Immature natural killer cell (primary cell): Measurements from ENCODE around the gene SRRM1. TPM values are rescaled to one million over a fixed set of nuclear protein-coding genes. Genes with fewer than 3 reads are reported as not detected.
"Not testable (repeated sequence)": the region's sequence is repeated elsewhere in the genome, so short reads cannot be mapped to it uniquely, and the experiment has no call there.

Experiments used
- DNase-seq, 3 donors: peaks; one replicate each; pipeline ENCODE4 v3.0.0; 2022; ENCODE audit warnings: mixed read lengths in 1 of 3
- H3K27ac Mint-ChIP-seq, 6 donors: one replicate each; pipeline ENCODE4 v1.8.0; 2020; ENCODE audit warnings: mixed read lengths in 6 of 6, mild to moderate bottlenecking in 5 of 6, inconsistent platforms in 4 of 6, moderate library complexity in 3 of 6
- H3K27me3 Mint-ChIP-seq, 3 donors: one replicate each; pipeline ENCODE4 v1.8.0; 2020 to 2021; ENCODE audit warnings: low read depth in 3 of 3, mild to moderate bottlenecking in 3 of 3, mixed read lengths in 3 of 3, moderate library complexity in 3 of 3, inconsistent platforms in 1 of 3
- H3K36me3 Mint-ChIP-seq, 3 donors: one replicate each; pipeline ENCODE4 v1.8.0; 2020; ENCODE audit warnings: mixed read lengths in 3 of 3, inconsistent platforms in 2 of 3, mild to moderate bottlenecking in 2 of 3
- H3K4me1 Mint-ChIP-seq, 2 donors: one replicate each; pipeline ENCODE4 v1.8.0; 2020; ENCODE audit warnings: inconsistent platforms in 2 of 2, mild to moderate bottlenecking in 2 of 2, mixed read lengths in 2 of 2, moderate library complexity in 1 of 2
- H3K4me3 Mint-ChIP-seq, 5 donors: one replicate each; pipeline ENCODE4 v1.8.0; 2020; ENCODE audit warnings: mild to moderate bottlenecking in 5 of 5, mixed read lengths in 5 of 5, inconsistent platforms in 3 of 5, moderate library complexity in 3 of 5
- H3K9me3 Mint-ChIP-seq, 6 donors: one replicate each; pipeline ENCODE4 v1.8.0; 2020; ENCODE audit warnings: mild to moderate bottlenecking in 6 of 6, mixed read lengths in 6 of 6, inconsistent platforms in 4 of 6, moderate library complexity in 3 of 6
- polyA plus RNA-seq, 3 donors: library from polyadenylated mRNA; unstranded; fragments of 300-500 nt; fragmentation: Illumina TruSeq; gene quantifications; one replicate each; pipeline ENCODE4 v1.2.3, GENCODE V29; 2021

SRRM1 gene
- polyA plus RNA-seq, 3 donors from 2014 or later = 41.4 to 266 (median 103) TPM

GRCh38 chr1:24659166-24659904 is 16.2 kb downstream of the SRRM1 start:
- peaks cover 22 to 53% (median 35%) of the 10 kb centered on the region in 3 donors for H3K36me3 Mint-ChIP-seq
- H3K27me3 Mint-ChIP-seq = peaks cover 0 to 2% (median 0%) of the 10 kb centered on the region in 3 donors
- DNase-seq = no peak
- H3K9me3 Mint-ChIP-seq = no peaks in the 10 kb centered on the region
- H3K4me3 Mint-ChIP-seq = no peak overlapping the region
- H3K27ac Mint-ChIP-seq = peak overlapping the region in 2 of 6 donors; percentile 3 to 58
- H3K4me1 Mint-ChIP-seq = peaks cover 8 to 42% of the 10 kb centered on the region in 2 donors

GRCh38 chr1:24659993-24660665 is 17.0 kb downstream of the SRRM1 start:
- no peak overlapping the region for H3K4me3 Mint-ChIP-seq
- H3K4me1 Mint-ChIP-seq = peaks cover 8 to 39% of the 10 kb centered on the region in 2 donors
- peaks cover 0 to 2% (median 0%) of the 10 kb centered on the region in 3 donors for H3K27me3 Mint-ChIP-seq
- peaks cover 24 to 48% (median 34%) of the 10 kb centered on the region in 3 donors for H3K36me3 Mint-ChIP-seq
- no peaks in the 10 kb centered on the region for H3K9me3 Mint-ChIP-seq
- DNase-seq = no peak
- H3K27ac Mint-ChIP-seq = peak overlapping the region in 4 of 6 donors; percentile 3 to 58 (median 16)

- Mint-ChIP-seq H3K9me3 (no peaks in the 10 kb centered on the region), H3K4me1 (peaks cover 3 to 5% of the 10 kb centered on the region in 2 donors), H3K27ac (no peak overlapping the region), H3K36me3 (peaks cover 34 to 44% (median 41%) of the 10 kb centered on the region in 3 donors), H3K27me3 (peaks cover 0 to 2% (median 0%) of the 10 kb centered on the region in 3 donors), H3K4me3 (no peak overlapping the region)
- DNase-seq = no peak
Observed at GRCh38 chr1:24664507-24665033, 21.5 kb downstream of the SRRM1 start.

GRCh38 chr1:24666794-24667193 is 23.7 kb downstream of the SRRM1 start:
- DNase-seq = no peak
- Mint-ChIP-seq H3K27me3 (peaks cover 0 to 2% (median 0%) of the 10 kb centered on the region in 3 donors), H3K4me1 (peaks cover 8 to 19% of the 10 kb centered on the region in 2 donors), H3K27ac (no peak overlapping the region), H3K4me3 (no peak overlapping the region), H3K9me3 (no peaks in the 10 kb centered on the region), H3K36me3 (peaks cover 44 to 55% (median 55%) of the 10 kb centered on the region in 3 donors)

- Mint-ChIP-seq H3K4me1 (peaks cover 13 to 33% of the 10 kb centered on the region in 2 donors), H3K36me3 (peaks cover 40 to 62% (median 54%) of the 10 kb centered on the region in 3 donors), H3K4me3 (peak overlapping the region in 3 of 5 donors; percentile 15 to 34 (median 18)), H3K27ac (peak overlapping the region in 5 of 6 donors; percentile 6 to 46 (median 29))
- not testable (repeated sequence) for H3K27me3 Mint-ChIP-seq, DNase-seq, H3K9me3 Mint-ChIP-seq
Observed at GRCh38 chr1:24671372-24671771, 28.3 kb downstream of the SRRM1 start.

- Mint-ChIP-seq H3K27ac (peak overlapping the region; percentile 16 to 70 (median 40)), H3K4me1 (peaks cover 13 to 33% of the 10 kb centered on the region in 2 donors), H3K36me3 (peaks cover 31 to 59% (median 47%) of the 10 kb centered on the region in 3 donors)
- not testable (repeated sequence) for H3K9me3 Mint-ChIP-seq, H3K27me3 Mint-ChIP-seq, DNase-seq, H3K4me3 Mint-ChIP-seq
Observed at GRCh38 chr1:24672686-24673085, 29.6 kb downstream of the SRRM1 start.

GRCh38 chr1:24673341-24673740 is 30.2 kb downstream of the SRRM1 start:
- H3K4me3 Mint-ChIP-seq = no peak overlapping the region
- peaks cover 31 to 56% (median 44%) of the 10 kb centered on the region in 3 donors for H3K36me3 Mint-ChIP-seq
- no peak for DNase-seq
- no peaks in the 10 kb centered on the region for H3K9me3 Mint-ChIP-seq
- peak overlapping the region in 1 of 6 donors; percentile 20 for H3K27ac Mint-ChIP-seq
- H3K4me1 Mint-ChIP-seq = peaks cover 13 to 33% of the 10 kb centered on the region in 2 donors
- no peaks in the 10 kb centered on the region for H3K27me3 Mint-ChIP-seq

- DNase-seq, H3K4me1 Mint-ChIP-seq, H3K27me3 Mint-ChIP-seq, H3K9me3 Mint-ChIP-seq, H3K4me3 Mint-ChIP-seq, H3K27ac Mint-ChIP-seq: not testable (repeated sequence)
- H3K36me3 Mint-ChIP-seq = peaks cover 5 to 15% (median 7%) of the 10 kb centered on the region in 3 donors
Observed at GRCh38 chr1:24678421-24678820, 35.3 kb downstream of the SRRM1 start.

GRCh38 chr1:24679725-24680124 is 36.6 kb downstream of the SRRM1 start:
- Mint-ChIP-seq H3K27ac (no peak overlapping the region), H3K4me3 (no peak overlapping the region), H3K9me3 (no peaks in the 10 kb centered on the region), H3K27me3 (no peaks in the 10 kb centered on the region), H3K36me3 (peaks cover 4 to 11% (median 7%) of the 10 kb centered on the region in 3 donors), H3K4me1 (no peaks in the 10 kb centered on the region)
- DNase-seq = no peak

- no peak for DNase-seq
- Mint-ChIP-seq H3K36me3 (peaks cover 0 to 4% (median 3%) of the 10 kb centered on the region in 3 donors), H3K27ac (no peak overlapping the region), H3K4me1 (peaks cover 3 to 4% of the 10 kb centered on the region in 2 donors), H3K9me3 (no peaks in the 10 kb centered on the region), H3K27me3 (no peaks in the 10 kb centered on the region), H3K4me3 (no peak overlapping the region)
Observed at GRCh38 chr1:24683713-24684162, 40.6 kb downstream of the SRRM1 start.

GRCh38 chr1:24688033-24688432 is 44.9 kb downstream of the SRRM1 start:
- Mint-ChIP-seq H3K36me3 (no peaks in the 10 kb centered on the region), H3K27me3 (peaks cover 0 to 8% (median 2%) of the 10 kb centered on the region in 3 donors), H3K9me3 (no peaks in the 10 kb centered on the region), H3K27ac (no peak overlapping the region), H3K4me1 (peaks cover 9 to 13% of the 10 kb centered on the region in 2 donors), H3K4me3 (no peak overlapping the region)
- no peak for DNase-seq

GRCh38 chr1:24688621-24689195 is 45.6 kb downstream of the SRRM1 start:
- no peaks in the 10 kb centered on the region for H3K9me3 Mint-ChIP-seq
- H3K36me3 Mint-ChIP-seq = no peaks in the 10 kb centered on the region
- peak overlapping the region in 1 of 6 donors; percentile 5 for H3K27ac Mint-ChIP-seq
- DNase-seq = peak; percentile 46 to 60 (median 54)
- peaks cover 0 to 8% (median 4%) of the 10 kb centered on the region in 3 donors for H3K27me3 Mint-ChIP-seq
- H3K4me3 Mint-ChIP-seq = no peak overlapping the region
- peaks cover 10 to 16% of the 10 kb centered on the region in 2 donors for H3K4me1 Mint-ChIP-seq

- Mint-ChIP-seq H3K4me1 (peaks cover 31 to 38% of the 10 kb centered on the region in 2 donors), H3K27me3 (peaks cover 2 to 10% (median 6%) of the 10 kb centered on the region in 3 donors), H3K9me3 (no peaks in the 10 kb centered on the region), H3K36me3 (peaks cover 0 to 4% (median 0%) of the 10 kb centered on the region in 3 donors), H3K4me3 (no peak overlapping the region), H3K27ac (no peak overlapping the region)
- DNase-seq = no peak
Observed at GRCh38 chr1:24691051-24691450, 47.9 kb downstream of the SRRM1 start.
